Measurements from ENCODE around the gene CCDC6.

The CCDC6 gene

GRCh38 chr10:59905731-59906416, 482 bp downstream of the CCDC6 start:
- H3K4me3 ChIP-seq (ENCODE audit: low read depth, low read length): peak overlapping the region; percentile 97
- no peak for TF ChIP-seq CTCF (IDR thresholded peaks at IDR 0.05; ENCODE audit: low read depth, low read length)

DNA sequence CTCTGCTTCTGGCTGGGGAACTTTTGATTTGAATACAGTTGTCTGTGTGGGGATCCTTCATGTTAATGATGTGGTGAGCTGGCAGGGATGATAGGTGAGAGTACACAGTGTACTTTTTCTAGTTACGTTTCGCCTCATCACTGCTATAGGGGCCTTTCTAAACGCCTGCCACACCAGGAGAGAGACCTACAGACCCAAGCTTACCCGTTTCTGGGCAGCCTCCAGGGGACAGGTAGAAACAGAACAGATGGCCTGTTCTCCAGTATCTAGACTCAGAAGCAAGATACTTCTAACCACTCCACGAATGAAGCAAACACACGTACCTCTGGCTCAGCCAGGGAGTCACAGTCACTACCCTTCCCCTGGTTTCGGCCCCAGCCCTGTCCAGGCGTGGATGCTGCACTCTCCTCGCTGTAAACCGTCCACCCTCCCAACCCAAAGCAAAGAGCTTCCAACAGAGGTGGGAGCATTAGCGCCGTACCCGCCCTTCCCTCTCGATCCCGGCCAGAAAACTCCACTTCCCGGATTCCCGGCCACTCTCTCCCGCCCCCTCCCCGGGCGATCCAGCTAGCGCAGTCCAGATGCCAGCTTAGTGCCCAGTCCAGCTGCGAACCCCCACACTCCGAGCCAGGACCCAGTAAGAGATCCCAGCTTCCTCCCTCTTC, 1.2 kb downstream of the CCDC6 start:
- H3K4me3 ChIP-seq (ENCODE audit: low read depth, low read length): peak overlapping the region; percentile 97
- TF ChIP-seq CTCF (IDR thresholded peaks at IDR 0.05; ENCODE audit: low read depth, low read length): no peak

DNA sequence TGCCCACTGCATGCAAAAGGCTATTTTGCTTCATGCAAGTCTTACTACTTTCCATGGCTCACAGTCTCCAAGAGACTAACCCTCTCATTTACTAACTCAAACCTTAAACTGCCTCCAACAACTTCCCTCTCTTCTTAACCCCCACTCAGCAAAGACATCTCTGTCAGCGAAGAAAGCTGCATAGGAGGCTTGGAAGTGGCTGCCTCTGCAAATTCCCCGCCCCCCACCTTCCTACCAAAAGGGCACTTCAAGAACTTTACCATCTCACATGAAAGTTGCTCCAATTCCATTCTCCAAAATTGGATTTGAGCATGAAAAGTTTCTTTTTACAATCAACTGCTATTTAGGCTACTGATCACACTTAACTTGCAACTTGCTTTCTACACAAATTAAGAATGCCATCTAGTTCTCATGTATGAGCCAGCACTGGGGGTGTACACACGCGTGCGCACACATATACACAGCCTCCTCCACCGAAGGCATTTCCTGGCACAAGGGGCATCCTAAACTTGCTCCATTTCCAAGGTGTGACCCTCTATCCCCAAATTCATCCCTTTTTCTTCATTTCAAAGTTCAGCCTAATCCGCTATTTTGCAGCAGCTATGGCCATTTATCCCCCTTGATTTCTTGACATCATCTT, 1.8 kb downstream of the CCDC6 start:
- no peak for TF ChIP-seq CTCF (IDR thresholded peaks at IDR 0.05; ENCODE audit: low read depth, low read length)

GRCh38 chr10:59903871-59904270, 2.5 kb downstream of the CCDC6 start:
- no peak for TF ChIP-seq CTCF (IDR thresholded peaks at IDR 0.05; ENCODE audit: low read depth, low read length)
- no peak overlapping the region for H3K4me3 ChIP-seq (ENCODE audit: low read depth, low read length)

More for the DNA sequence above, 1.8 kb downstream of the CCDC6 start:
- peak overlapping the region; percentile 97 for H3K4me3 ChIP-seq (ENCODE audit: low read depth, low read length)

DNA sequence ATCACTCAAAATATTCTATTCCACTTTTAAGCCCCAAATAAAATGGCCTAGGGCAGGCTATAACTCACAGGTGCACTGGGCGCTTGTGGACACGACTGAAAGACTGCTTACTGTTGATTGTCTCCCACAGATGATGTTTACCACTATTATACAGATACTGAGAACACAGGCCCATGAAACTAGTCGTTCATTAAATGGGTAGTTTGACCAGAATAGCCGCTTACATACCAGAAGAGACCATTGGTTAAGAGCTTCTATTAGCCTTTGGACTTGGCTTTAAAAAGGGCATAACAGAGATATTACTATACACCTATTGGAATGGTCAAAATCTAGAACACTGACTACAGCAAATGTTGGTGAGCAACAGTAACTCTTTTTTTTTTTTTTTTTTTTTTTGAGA, 4.3 kb downstream of the CCDC6 start:
- TF ChIP-seq CTCF (IDR thresholded peaks at IDR 0.05; ENCODE audit: low read depth, low read length): no peak
- H3K4me3 ChIP-seq (ENCODE audit: low read depth, low read length): no peak overlapping the region

- TF ChIP-seq CTCF (IDR thresholded peaks at IDR 0.05; ENCODE audit: low read depth, low read length): no peak
- H3K4me3 ChIP-seq (ENCODE audit: low read depth, low read length): no peak overlapping the region
Measured at GRCh38 chr10:59901470-59901869, 4.9 kb downstream of the CCDC6 start.
